ENCODE measurements around the gene LONRF3.

Gene LONRF3

GRCh38 chrX:118945921-118946320 is 28.5 kb upstream of the LONRF3 start:
- TF ChIP-seq CTCF (IDR thresholded peaks at IDR 0.05; ENCODE audit: insufficient read depth, low read length, poor library complexity, severe bottlenecking): no peak
- no peak for DNase-seq (ENCODE audit: extremely low read depth, insufficient read length)
- no peak overlapping the region for H3K4me3 ChIP-seq (replicated peaks; ENCODE audit: low read depth, low read length)
- H3K27me3 ChIP-seq (replicated peaks; ENCODE audit: control insufficient read depth, insufficient read depth, low read length): no peaks in the 10 kb centered on the region
- H3K36me3 ChIP-seq (ENCODE audit: control insufficient read depth, insufficient read depth, low read length): no peaks in the 10 kb centered on the region

GRCh38 chrX:118948270-118948669 is 26.1 kb upstream of the LONRF3 start:
- no peak for DNase-seq (ENCODE audit: extremely low read depth, insufficient read length)
- TF ChIP-seq CTCF (IDR thresholded peaks at IDR 0.05; ENCODE audit: insufficient read depth, low read length, poor library complexity, severe bottlenecking): no peak

GRCh38 chrX:118961866-118962560 is 12.4 kb upstream of the LONRF3 start:
- Histone ChIP-seq H3K27me3 (replicated peaks; ENCODE audit: control insufficient read depth, insufficient read depth, low read length) (no peaks in the 10 kb centered on the region), H3K4me3 (replicated peaks; ENCODE audit: low read depth, low read length) (no peak overlapping the region)
- no peak for DNase-seq (ENCODE audit: extremely low read depth, insufficient read length)

More at GRCh38 chrX:118948270-118948669, 26.1 kb upstream of the LONRF3 start:
- Histone ChIP-seq H3K36me3 (ENCODE audit: control insufficient read depth, insufficient read depth, low read length) (no peaks in the 10 kb centered on the region), H3K27me3 (replicated peaks; ENCODE audit: control insufficient read depth, insufficient read depth, low read length) (no peaks in the 10 kb centered on the region), H3K4me3 (replicated peaks; ENCODE audit: low read depth, low read length) (no peak overlapping the region)

GRCh38 chrX:118963159-118963558 is 11.3 kb upstream of the LONRF3 start:
- no peak for TF ChIP-seq CTCF (IDR thresholded peaks at IDR 0.05; ENCODE audit: insufficient read depth, low read length, poor library complexity, severe bottlenecking)
- H3K36me3 ChIP-seq (ENCODE audit: control insufficient read depth, insufficient read depth, low read length): no peaks in the 10 kb centered on the region
- no peak for DNase-seq (ENCODE audit: extremely low read depth, insufficient read length)
- H3K27me3 ChIP-seq (replicated peaks; ENCODE audit: control insufficient read depth, insufficient read depth, low read length): no peaks in the 10 kb centered on the region
- H3K4me3 ChIP-seq (replicated peaks; ENCODE audit: low read depth, low read length): no peak overlapping the region

More at GRCh38 chrX:118961866-118962560, 12.4 kb upstream of the LONRF3 start:
- H3K36me3 ChIP-seq (ENCODE audit: control insufficient read depth, insufficient read depth, low read length): no peaks in the 10 kb centered on the region
- no peak for TF ChIP-seq CTCF (IDR thresholded peaks at IDR 0.05; ENCODE audit: insufficient read depth, low read length, poor library complexity, severe bottlenecking)

- H3K27me3 ChIP-seq (replicated peaks; ENCODE audit: control insufficient read depth, insufficient read depth, low read length): no peaks in the 10 kb centered on the region
- TF ChIP-seq CTCF (IDR thresholded peaks at IDR 0.05; ENCODE audit: insufficient read depth, low read length, poor library complexity, severe bottlenecking): no peak
- no peak overlapping the region for H3K4me3 ChIP-seq (replicated peaks; ENCODE audit: low read depth, low read length)
- no peak for DNase-seq (ENCODE audit: extremely low read depth, insufficient read length)
- H3K36me3 ChIP-seq (ENCODE audit: control insufficient read depth, insufficient read depth, low read length): no peaks in the 10 kb centered on the region
Observed at GRCh38 chrX:118964252-118964651, 10.2 kb upstream of the LONRF3 start.

GRCh38 chrX:118965395-118965794 is 9.0 kb upstream of the LONRF3 start:
- no peaks in the 10 kb centered on the region for H3K27me3 ChIP-seq (replicated peaks; ENCODE audit: control insufficient read depth, insufficient read depth, low read length)

More at GRCh38 chrX:118965395-118965794, 9.0 kb upstream of the LONRF3 start:
- H3K36me3 ChIP-seq (ENCODE audit: control insufficient read depth, insufficient read depth, low read length): no peaks in the 10 kb centered on the region
- DNase-seq (ENCODE audit: extremely low read depth, insufficient read length): no peak
- TF ChIP-seq CTCF (IDR thresholded peaks at IDR 0.05; ENCODE audit: insufficient read depth, low read length, poor library complexity, severe bottlenecking): no peak
- H3K4me3 ChIP-seq (replicated peaks; ENCODE audit: low read depth, low read length): no peak overlapping the region
